H1 (cell line): ENCODE measurements around the gene REPS1.

ENCODE experiments used
- ASH2L ChIP-seq: fragments of 200-600, 300-600 bp; sonication (generic); IDR thresholded peaks from one replicate; pipeline ENCODE4 v1.7.1; 2017; ENCODE audit warnings: low read length
- ATF2 ChIP-seq: IDR thresholded peaks from 2 replicates; pipeline ENCODE4 v1.6.1; 2012; ENCODE audit warnings: low read length, inconsistent platforms
- CHD7 ChIP-seq: fragments of 300-600 bp; sonication (generic); IDR thresholded peaks from 2 replicates; pipeline ENCODE4 v1.7.1; 2012; ENCODE audit warnings: low read length, moderate library complexity, mild to moderate bottlenecking, inconsistent platforms; ENCODE audit not compliant: insufficient replicate concordance
- CTBP2 ChIP-seq: IDR thresholded peaks from 2 replicates; pipeline ENCODE4 v1.7.0; 2011; ENCODE audit warnings: borderline replicate concordance, mild to moderate bottlenecking, moderate library complexity, mixed read lengths, low read length; ENCODE audit not compliant: insufficient read depth, insufficient read length
- CTCF ChIP-seq, 3 experiments: IDR thresholded peaks; 1 replicate in 2 of 3; 2 replicates in 1 of 3; pipeline versions ENCODE4 v1.5.1 to v1.6.1; 2011; ENCODE audit warnings: low read length in 3 of 3, mild to moderate bottlenecking in 3 of 3, inconsistent platforms in 2 of 3, low read depth in 1 of 3, moderate library complexity in 1 of 3; ENCODE audit not compliant: insufficient read depth in 1 of 3; ENCODE audit errors: control extremely low read depth in 1 of 3
- E2F6 ChIP-seq: IDR thresholded peaks from 2 replicates; pipeline ENCODE4 v1.6.1; 2012; ENCODE audit warnings: inconsistent platforms
- EP300 ChIP-seq, 2 experiments: IDR thresholded peaks; 1 replicate in 1 of 2; 2 replicates in 1 of 2; pipeline ENCODE4 v1.6.1; 2011 to 2012; ENCODE audit warnings: low read depth in 2 of 2, low read length in 2 of 2, mild to moderate bottlenecking in 2 of 2, borderline replicate concordance in 1 of 2, inconsistent platforms in 1 of 2, moderate library complexity in 1 of 2
- EZH2 ChIP-seq: fragments of 200-600 bp; sonication (generic); IDR thresholded peaks from 2 replicates; pipeline ENCODE4 v1.7.1; 2012; ENCODE audit warnings: low read depth, mild to moderate bottlenecking, moderate library complexity, low read length, inconsistent platforms; ENCODE audit not compliant: severe bottlenecking
- GABPA ChIP-seq: IDR thresholded peaks from 2 replicates; pipeline ENCODE4 v1.6.1; 2011; ENCODE audit warnings: mild to moderate bottlenecking, low read length, moderate library complexity, borderline replicate concordance; ENCODE audit not compliant: insufficient read depth
- POLR2A ChIP-seq, 2 experiments: IDR thresholded peaks; 1 replicate in 1 of 2; 2 replicates in 1 of 2; pipeline ENCODE4 v1.6.1; 2011; ENCODE audit warnings: low read depth in 2 of 2, low read length in 2 of 2, mild to moderate bottlenecking in 2 of 2; ENCODE audit errors: control extremely low read depth in 1 of 2
- POLR2AphosphoS5 ChIP-seq: IDR thresholded peaks from 2 replicates; pipeline ENCODE4 v1.6.1; 2011; ENCODE audit warnings: low read depth, low read length
- SP2 ChIP-seq: IDR thresholded peaks from 2 replicates; pipeline ENCODE4 v1.6.1; 2012; ENCODE audit warnings: mild to moderate bottlenecking, low read length, inconsistent platforms
- TAF1 ChIP-seq: IDR thresholded peaks from 2 replicates; pipeline ENCODE4 v1.6.1; 2011; ENCODE audit warnings: mild to moderate bottlenecking, low read depth, low read length
- YY1 ChIP-seq: IDR thresholded peaks from 2 replicates; pipeline ENCODE4 v1.6.1; 2011; ENCODE audit warnings: low read depth, mild to moderate bottlenecking, low read length

- TF ChIP-seq POLR2A (IDR thresholded peaks at IDR 0.05; ENCODE audit: control extremely low read depth in 1 of 2, low read depth in 2 of 2, low read length in 2 of 2) (no peak), CTCF (IDR thresholded peaks at IDR 0.05; ENCODE audit: control extremely low read depth in 1 of 3, insufficient read depth in 1 of 3, low read depth in 1 of 3, low read length in 3 of 3) (no peak), ATF2 (no peak), E2F6 (no peak), POLR2AphosphoS5 (no peak), TAF1 (no peak), EZH2 (no peak), CHD7 (no peak), SP2 (no peak), CTBP2 (no peak), GABPA (no peak), YY1 (no peak), EP300 (IDR thresholded peaks at IDR 0.05; ENCODE audit: borderline replicate concordance in 1 of 2, low read depth in 2 of 2, low read length in 2 of 2) (no peak), ASH2L (no peak)
Measured at GRCh38 chr6:138957903-138958302, 30.1 kb downstream of the REPS1 start.
